Activated CD8-positive, alpha-beta T cell treated with anti-CD3 and anti-CD28 coated beads for 36 hours (primary cell): ENCODE measurements around the gene TRMT11. TPM values are rescaled to one million over a fixed set of nuclear protein-coding genes. Genes with fewer than 3 reads are reported as not detected.

Experiments used
- ATAC-seq: fragments of 200-7000 bp; cut with Tn5 transposase; one replicate; pipeline ENCODE4 v1.10.0; 2021; ENCODE audit warnings: mild to moderate bottlenecking, moderate library complexity
- CTCF ChIA-PET: fragments of 350-600 bp; sonication (Branson Sonifier 250); formaldehyde crosslinking; loops from one replicate; lab custom pipeline; 2021; ENCODE audit warnings: antibody characterized with exemption; lab: Charles Lee
- POLR2A ChIA-PET: fragments of 350-600 bp; sonication (Branson Sonifier 250); formaldehyde crosslinking; loops from one replicate; lab custom pipeline; 2021; ENCODE audit warnings: antibody characterized with exemption; lab: Charles Lee
- DNase-seq: peaks from one replicate; pipeline ENCODE4 v3.0.0-alpha.2; 2020
- H3K27ac Mint-ChIP-seq: one replicate; pipeline ENCODE4 v1.8.0; 2021; ENCODE audit warnings: mild to moderate bottlenecking, mixed read lengths
- H3K27me3 Mint-ChIP-seq: one replicate; pipeline ENCODE4 v1.8.0; 2021; ENCODE audit warnings: mixed read lengths
- H3K36me3 Mint-ChIP-seq: one replicate; pipeline ENCODE4 v1.8.0; 2021; ENCODE audit warnings: low read depth, mixed read lengths
- H3K4me1 Mint-ChIP-seq: one replicate; pipeline ENCODE4 v1.8.0; 2021; ENCODE audit warnings: low read depth, mixed read lengths
- H3K4me3 Mint-ChIP-seq: one replicate; pipeline ENCODE4 v1.8.0; 2021; ENCODE audit warnings: mild to moderate bottlenecking, moderate library complexity, mixed read lengths
- H3K9me3 Mint-ChIP-seq: one replicate; pipeline ENCODE4 v1.8.0; 2021; ENCODE audit warnings: mixed read lengths
- intact Hi-C: fragments of 100-400 bp; cut with micrococcal nuclease; formaldehyde crosslinking; loops from one replicate; pipeline ENCODE4 v1.10.0; 2022
- total RNA-seq, 2 experiments: library from RNA; stranded (reverse); gene quantifications; one replicate each; pipeline ENCODE4 v1.2.3, GENCODE V29; 2021
- TF ChIP-seq, protein P1 (sequence below): fragments of 200-600 bp; IDR thresholded peaks from one replicate; pipeline ENCODE4 v1.8.0; 2022; ENCODE audit warnings: antibody characterized with exemption, mild to moderate bottlenecking

The TRMT11 gene
- total RNA-seq, 2 experiments from 2014 or later = 41.5 to 49.1 TPM

DNA sequence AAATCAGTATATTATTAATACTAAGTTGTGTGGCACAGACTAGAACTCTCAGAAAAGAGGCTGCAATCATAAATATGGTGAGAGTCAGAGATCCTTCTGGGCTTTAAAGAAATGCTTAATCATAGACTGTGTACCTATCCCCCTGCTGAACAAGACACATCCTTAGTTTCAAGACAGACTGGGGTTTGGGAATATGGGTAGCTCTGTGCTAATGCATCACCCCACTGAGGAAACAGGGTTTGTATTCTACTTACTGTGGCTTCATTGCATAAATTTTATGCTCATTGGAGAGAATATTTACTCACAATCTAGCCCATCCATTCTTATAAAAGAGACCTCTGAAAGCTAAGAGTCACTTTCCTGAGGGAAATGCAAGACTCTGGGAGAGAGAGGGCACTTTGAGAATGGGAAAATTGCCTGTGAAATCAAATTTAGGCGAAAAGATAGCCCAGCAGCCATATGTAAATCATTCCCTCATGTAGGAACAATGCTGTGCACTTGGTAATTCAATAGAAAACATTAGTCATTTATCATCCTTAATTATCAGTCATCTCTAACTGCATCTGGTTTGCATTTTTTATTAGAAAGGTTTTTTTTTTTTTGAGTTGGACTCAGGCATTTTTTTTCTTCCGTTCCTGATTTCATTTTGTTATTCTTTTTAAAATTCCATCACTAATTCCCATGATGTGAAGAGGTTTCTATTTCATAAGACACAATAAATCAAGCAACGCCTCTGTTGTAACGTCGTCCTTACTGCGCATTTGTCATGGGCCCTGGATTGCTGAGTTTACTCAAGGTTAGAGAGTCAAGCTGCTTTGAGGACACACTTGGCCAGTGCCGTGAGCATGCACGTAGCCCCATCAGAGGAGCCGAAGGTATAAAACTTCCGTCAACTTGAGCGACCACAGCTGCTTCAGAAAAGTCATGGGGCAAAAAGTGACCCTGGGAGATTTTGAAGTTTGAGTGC lies 91.8 kb downstream of the TRMT11 start:
- TF ChIP-seq, protein P1, sequence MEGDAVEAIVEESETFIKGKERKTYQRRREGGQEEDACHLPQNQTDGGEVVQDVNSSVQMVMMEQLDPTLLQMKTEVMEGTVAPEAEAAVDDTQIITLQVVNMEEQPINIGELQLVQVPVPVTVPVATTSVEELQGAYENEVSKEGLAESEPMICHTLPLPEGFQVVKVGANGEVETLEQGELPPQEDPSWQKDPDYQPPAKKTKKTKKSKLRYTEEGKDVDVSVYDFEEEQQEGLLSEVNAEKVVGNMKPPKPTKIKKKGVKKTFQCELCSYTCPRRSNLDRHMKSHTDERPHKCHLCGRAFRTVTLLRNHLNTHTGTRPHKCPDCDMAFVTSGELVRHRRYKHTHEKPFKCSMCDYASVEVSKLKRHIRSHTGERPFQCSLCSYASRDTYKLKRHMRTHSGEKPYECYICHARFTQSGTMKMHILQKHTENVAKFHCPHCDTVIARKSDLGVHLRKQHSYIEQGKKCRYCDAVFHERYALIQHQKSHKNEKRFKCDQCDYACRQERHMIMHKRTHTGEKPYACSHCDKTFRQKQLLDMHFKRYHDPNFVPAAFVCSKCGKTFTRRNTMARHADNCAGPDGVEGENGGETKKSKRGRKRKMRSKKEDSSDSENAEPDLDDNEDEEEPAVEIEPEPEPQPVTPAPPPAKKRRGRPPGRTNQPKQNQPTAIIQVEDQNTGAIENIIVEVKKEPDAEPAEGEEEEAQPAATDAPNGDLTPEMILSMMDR = no peak
- no peak overlapping the region for H3K4me3 Mint-ChIP-seq
- no peak for ATAC-seq
- ChIA-PET CTCF (no interaction called here), POLR2A (no interaction called here)
- no peak for DNase-seq
- no peak overlapping the region for H3K27ac Mint-ChIP-seq
- no peaks in the 10 kb centered on the region for H3K4me1 Mint-ChIP-seq
- intact Hi-C loops = no loop called here
- H3K27me3 Mint-ChIP-seq = no peaks in the 10 kb centered on the region
- no peaks in the 10 kb centered on the region for H3K9me3 Mint-ChIP-seq
- H3K36me3 Mint-ChIP-seq = peaks cover 9% of the 10 kb centered on the region

DNA sequence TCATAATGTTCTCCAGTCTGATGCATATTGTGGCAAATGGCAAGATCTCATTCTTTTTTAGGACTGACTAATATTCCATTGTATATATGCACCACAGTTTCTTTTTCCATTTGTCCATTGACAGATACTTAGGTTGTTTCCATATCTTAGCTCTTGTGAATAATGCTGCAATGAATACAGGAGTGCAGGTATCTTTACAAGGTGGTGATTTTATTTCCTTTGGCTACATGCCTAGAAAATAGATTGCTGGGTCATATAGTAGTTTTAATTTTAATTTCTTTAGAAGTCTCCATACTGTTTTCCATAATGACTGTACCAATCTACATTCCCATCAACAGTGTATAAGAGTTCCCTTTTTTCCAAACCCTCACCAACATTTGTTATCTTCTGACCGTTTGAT lies 97.5 kb downstream of the TRMT11 start:
- TF ChIP-seq, protein P1 = no peak
- intact Hi-C loops = no loop called here
- ATAC-seq (no peak), DNase-seq (no peak)
- Mint-ChIP-seq H3K4me3 (no peak overlapping the region), H3K4me1 (peaks cover 7% of the 10 kb centered on the region), H3K9me3 (no peaks in the 10 kb centered on the region), H3K36me3 (peaks cover 3% of the 10 kb centered on the region), H3K27me3 (no peaks in the 10 kb centered on the region), H3K27ac (no peak overlapping the region)
- ChIA-PET CTCF (no interaction called here), POLR2A (no interaction called here)

DNA sequence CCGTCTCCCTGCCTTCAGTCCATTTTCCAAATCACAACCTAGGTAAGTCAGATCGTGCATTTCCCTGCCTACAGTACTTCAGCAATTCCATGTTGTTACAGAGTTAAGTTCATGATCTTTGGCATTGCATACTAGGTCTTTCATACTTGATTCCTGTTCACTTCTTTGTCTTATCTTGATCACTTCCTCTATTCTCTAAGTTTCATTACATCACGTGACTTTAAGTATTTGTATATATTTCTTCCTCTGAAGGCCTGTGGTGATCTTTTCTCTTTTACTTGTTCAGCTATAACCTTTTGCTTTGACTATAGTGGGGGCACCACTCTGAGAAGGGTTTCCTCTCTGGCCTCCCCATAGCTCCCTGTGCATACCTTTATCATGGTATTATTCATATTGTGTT lies 100.2 kb downstream of the TRMT11 start:
- no peak for ATAC-seq
- H3K27me3 Mint-ChIP-seq = no peaks in the 10 kb centered on the region
- intact Hi-C loops = no loop called here
- ChIA-PET CTCF (interaction anchor here (0.9 kb wide), 1 partner anchor 10 kb away, joined by 3 read pairs; no protein-coding TSS in a partner anchor), POLR2A (no interaction called here)
- H3K36me3 Mint-ChIP-seq = peaks cover 3% of the 10 kb centered on the region
- peaks cover 7% of the 10 kb centered on the region for H3K4me1 Mint-ChIP-seq
- no peak overlapping the region for H3K4me3 Mint-ChIP-seq
- TF ChIP-seq, protein P1 = no peak
- DNase-seq = no peak
- no peaks in the 10 kb centered on the region for H3K9me3 Mint-ChIP-seq
- H3K27ac Mint-ChIP-seq = no peak overlapping the region

Other genes with a start within 250 kb of the TRMT11 start
- gene HEY2, start 236.9 kb upstream of the TRMT11 start, total RNA-seq = not detected
- 10 to 100 TPM; 43.4 to 44.9 TPM for gene NCOA7, start 195.6 kb upstream of the TRMT11 start, total RNA-seq
- 1 to 10 TPM; 8.5 to 8.6 TPM for gene HINT3, start 29.8 kb upstream of the TRMT11 start, total RNA-seq